HG02970 (cell line): Measurements from ENCODE around the gene PLCB4.

Source experiments
- ATAC-seq: cut with Tn5 transposase; IDR thresholded peaks from one replicate; pipeline ENCODE4 v1.9.1; 2021; ENCODE audit warnings: mild to moderate bottlenecking, moderate library complexity, moderate number of reproducible peaks; ENCODE audit not compliant: unreplicated experiment, low FRiP score

Gene PLCB4

DNA sequence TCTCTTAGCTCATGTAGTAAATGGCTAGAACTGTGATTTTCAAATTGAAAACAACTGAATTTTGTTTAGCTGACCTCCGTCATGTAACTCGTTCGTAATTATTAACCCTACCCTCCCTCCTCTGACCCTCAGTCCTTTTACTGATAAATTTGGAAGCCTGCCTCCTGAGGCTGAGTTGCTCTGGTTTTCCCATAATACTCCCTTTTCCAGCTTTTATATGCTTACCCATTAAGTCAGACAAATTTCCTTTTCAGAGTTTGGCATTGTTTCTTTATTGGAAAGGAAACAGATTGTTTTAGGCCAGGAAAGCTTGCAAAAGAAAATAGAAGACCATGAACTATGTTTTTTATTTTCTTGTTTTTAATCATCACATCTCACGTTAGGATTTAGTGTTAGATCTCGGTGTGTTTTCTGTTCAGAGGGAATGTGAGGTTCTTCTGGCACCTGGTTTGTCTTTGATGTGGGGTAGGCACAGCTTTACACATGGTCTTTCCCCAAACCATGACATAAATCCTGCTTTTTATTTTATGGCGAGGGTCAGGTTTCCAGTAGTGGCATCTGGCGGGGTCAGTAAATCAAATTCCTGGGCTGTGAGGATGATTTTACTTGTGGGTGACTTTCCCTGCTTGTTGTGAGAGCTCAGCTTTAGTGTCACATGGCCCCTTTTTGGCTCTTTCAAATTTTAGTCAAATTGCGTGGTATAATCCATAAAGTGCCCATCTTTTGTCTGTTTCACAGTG, 24.5 kb downstream of the PLCB4 start:
- no peak for ATAC-seq

DNA sequence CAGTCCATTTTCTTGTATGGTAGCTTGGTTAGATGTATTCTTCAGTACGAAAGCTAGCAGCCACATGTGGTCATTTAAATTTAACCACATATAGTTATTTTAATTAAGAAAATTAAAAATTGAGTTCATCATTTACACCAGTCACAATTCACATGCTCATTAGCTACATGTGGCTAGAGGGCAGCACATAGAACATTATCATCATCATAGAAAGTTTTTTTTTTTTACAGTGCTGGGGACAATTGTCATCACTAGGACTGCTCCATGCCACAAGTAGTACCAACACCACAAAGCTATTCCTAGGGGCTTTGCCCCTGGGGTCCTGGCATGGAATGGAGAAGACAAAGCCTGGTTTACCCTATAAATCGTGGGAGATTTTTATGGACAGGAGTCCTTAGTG, 30.5 kb downstream of the PLCB4 start:
- ATAC-seq = no peak

DNA sequence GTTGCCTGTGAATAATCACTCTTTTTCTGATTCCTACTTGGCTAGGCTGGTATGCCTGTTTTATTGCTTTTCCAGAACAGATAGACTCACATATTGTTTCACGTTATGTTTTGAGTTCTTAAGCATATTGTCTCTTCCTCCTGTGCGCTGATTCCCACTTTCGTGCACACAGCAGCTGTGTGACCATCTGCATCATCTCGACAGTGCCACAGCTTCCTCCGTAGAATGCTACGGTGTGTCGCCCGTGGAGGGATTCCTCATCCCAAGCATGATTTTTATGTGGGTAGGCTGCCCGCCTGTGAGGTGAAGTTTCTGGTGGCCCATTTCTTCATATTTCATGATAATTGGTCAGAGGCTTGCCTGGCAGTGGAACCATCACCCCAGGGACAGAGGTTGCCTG, 31.8 kb downstream of the PLCB4 start:
- ATAC-seq = no peak

DNA sequence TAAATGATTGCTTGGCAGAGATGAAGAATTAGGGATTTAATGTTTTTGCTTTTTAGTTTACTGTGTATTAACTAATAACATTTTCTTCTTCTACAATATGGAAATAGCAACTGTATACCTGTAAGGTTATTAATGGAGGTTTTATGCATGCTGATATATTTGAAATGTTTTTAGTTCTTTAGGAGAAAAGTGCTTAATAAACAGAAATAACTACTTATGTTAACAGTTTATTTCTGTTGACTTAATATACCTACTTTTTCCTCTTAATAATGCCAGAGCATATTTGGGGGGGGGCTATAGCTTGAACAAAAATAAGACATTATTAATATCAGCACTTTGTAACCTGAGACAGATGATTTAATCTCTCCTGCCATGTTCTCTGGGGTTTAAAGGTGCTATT, 33.6 kb downstream of the PLCB4 start:
- ATAC-seq = no peak

DNA sequence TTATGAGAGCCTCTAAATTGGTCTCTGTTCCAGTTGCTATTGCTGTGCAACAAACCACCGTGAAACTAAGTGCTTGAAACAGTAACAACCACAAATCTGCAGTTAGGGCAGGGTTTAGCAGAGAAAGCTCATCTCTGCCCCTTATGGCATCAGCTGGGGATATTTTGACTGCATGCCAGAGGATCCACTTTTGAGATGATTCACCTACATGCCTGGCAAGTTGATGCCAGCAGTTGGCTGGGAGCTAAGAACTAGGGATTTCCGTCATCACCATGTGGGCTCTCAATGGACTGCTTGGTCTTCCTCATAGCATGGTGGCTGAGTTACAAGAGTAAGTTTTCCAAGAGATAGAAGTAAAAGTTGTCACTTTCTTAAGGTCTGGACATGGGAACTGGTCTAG, 35.1 kb downstream of the PLCB4 start:
- no peak for ATAC-seq

DNA sequence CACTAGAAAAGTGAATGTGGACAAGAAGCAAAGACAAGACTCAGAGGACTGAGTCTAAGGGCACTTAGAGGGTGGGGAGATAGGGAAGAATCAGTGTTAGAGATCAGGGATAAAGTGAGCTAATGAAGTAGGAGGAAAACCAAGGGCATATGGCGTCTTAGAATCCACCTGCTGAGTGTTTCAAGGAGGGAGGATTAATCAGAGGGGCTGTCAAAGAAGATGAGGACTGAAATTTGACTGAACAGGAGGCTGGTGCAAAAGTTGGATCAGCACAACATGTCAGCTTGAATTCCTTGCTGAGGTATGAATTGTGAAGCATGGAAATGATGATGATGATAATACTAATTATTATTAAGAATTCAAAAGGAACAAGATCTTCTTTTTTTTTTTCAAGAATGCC, 39.4 kb downstream of the PLCB4 start:
- ATAC-seq = no peak

DNA sequence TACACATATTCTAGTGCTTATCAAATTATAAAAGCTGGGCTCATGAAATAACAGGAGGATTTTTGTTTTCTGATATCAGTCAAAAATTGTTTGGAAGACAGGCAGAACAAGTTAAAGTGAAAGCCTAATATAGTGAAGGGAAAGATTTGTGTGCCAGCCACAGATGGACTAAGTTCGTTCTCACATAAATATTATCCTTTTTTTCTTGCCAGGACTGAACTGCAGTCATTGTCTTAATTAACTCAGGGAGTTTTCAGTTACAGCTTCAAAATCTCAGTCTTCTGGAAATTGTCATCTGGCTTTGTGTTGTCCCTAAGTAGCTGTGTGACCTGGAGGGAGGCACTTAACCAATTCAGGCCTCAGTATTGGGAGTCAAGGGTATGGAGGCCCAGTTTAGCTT, 40.7 kb downstream of the PLCB4 start:
- ATAC-seq = no peak

DNA sequence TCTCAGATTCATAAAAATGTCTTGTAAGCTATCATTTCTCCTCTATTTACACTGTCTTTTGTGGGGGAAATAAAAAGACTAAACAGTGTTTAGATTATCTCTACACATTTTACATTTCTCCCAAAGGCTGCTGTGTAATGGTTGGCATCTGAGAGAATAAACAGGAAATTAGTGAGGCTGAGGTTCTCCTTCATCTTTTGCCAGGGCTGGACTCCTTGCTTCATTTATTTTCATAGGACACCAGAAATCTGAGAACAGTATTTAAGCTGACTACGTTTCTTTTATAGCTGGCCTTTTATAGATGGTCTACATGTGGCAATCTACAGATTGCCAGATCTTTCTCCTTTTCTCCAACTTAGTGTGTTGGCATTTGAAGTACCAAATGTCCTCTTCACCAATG, 41.5 kb downstream of the PLCB4 start:
- no peak for ATAC-seq

DNA sequence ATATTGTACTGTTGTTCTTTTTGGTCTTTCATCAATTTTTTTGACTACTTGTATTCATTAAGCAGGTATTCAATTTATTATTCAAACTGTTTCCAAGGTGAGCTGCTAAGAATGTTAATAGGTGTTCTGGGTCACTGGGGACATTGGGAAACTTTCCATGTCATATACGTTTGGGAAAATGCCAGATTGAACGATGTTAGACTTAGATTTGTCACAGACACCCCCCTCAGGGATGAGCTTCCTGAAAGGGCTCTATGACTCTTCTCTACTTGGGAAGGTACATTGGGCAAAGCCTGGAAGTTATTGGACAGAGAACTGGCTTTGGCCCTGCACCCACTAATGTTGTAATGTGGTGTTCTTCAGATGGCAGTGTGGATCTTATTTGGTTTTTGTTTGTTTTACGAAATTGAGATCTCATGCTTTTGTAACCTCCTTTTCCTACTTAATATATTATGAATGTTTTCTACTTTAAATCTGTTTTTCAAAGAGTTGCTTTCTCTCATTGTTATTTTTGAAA, 42.1 kb downstream of the PLCB4 start:
- ATAC-seq = no peak

DNA sequence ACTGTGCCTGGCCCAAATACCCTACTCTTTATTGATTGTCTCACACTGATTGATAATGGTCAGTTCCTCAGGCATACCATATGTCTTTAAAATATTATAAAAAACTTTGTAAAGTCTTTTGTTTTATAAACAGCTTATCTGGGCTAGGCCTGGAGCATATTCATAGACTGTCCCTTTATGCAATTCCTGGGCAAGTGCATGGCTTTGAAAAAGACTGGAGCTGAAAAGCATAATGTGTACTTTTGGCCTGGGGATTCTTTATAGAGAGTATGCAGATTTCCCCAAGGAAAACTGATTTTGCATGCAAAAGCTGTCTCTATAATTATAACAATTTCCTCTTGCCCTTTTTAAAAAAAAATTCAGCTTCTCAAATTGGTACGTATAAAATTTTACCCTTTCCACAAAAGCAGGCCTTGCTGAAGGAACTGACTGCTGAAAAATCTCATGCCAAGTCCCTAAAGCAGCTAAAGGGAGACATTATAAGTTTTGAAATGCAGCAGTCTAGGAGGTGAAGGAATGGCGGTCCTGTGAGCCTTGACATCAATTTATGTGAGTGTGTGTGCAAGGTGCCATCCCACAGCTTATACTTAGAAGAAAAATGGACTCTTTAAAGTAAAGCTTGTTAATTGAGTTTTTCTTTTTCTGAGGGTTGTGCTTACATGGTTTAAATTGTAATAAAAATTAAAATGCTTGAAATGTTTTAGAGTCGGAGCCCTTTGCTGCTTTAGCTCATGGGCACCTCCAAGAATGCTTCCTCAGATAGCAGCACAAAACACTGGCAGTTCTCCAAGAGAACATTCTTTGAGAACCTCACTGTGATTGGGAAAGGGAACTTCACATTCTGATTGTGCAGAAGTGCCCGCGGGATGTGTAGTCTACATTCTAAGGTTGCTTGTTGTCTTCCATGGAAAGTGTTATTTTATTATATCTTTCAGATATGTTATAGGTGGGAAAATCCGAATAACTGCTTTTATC, 43.9 kb downstream of the PLCB4 start:
- no peak for ATAC-seq

DNA sequence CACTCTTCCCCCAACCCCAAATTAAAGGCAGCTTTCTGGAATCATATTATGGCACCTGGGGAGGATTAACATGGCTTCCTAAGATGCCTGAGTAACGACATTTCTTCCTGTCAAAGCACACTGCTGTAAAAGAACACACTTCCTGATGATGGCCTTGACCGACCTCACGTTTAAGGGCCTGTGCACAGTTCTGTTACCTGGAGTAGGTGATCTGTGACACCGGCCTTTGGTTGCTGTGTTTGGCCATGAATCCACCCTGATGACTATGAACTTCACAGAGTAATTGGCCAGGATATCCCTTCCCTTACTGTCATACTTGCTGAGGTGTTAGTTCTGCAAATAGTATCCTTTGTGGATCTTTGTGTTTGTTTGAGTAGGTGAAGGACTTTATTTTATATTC, 45.8 kb downstream of the PLCB4 start:
- ATAC-seq = no peak

DNA sequence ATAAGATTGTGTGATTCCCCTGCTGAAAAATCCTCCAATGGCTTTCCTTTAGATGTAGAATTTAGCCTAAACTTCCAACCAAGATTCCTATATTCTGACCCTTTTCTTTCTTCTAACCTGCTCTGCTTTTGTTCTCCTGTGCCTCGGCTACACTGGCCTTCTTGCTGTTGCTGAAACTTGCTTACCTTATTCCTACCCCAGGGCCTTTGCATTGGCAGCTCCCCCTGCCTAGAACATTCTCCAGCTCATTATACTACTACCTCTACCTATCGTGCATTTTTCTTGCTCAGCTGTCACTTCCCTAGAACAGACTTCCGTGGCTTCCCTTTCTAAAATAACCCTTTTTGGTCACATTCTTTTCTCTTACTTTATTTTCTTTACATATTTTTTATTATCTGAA, 48.7 kb downstream of the PLCB4 start:
- ATAC-seq = no peak

DNA sequence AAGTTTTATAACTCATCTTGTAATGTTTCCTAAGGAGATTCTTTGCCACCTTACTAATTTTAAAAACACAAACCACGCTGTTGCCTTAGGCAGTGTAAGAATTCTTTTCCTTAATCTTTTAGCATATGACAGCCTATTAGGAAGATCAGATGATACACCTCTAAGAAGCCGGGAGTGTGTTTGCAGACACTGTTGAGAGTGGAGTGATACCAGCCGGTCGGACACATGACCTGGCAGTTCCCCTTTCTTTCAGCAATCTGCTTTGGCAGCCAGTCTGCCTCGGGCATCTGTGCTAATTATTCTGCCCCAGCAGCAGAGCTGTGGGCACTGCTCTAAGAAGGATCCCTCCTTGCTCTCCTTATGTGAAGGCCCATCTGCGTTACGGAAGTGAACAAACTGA, 50.9 kb downstream of the PLCB4 start:
- no peak for ATAC-seq

DNA sequence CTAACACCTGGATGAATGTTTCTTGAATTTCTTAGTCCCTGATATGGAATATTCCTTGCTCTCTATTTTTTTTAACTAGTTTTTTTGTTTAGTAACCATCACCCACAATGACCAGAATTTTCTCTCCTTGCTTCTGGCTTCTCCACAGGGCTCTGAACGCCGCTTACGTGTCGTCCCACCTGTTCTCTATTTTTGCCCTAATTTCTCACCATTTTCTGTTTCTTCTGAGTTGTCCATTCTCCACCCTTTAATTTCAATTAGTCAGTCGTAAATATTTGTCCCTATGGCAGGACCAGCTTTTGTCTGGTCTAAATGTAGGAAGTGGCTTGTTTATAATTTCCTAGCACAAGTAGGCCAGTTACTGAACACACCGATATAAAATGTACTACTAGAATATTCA, 52.3 kb downstream of the PLCB4 start:
- no peak for ATAC-seq

DNA sequence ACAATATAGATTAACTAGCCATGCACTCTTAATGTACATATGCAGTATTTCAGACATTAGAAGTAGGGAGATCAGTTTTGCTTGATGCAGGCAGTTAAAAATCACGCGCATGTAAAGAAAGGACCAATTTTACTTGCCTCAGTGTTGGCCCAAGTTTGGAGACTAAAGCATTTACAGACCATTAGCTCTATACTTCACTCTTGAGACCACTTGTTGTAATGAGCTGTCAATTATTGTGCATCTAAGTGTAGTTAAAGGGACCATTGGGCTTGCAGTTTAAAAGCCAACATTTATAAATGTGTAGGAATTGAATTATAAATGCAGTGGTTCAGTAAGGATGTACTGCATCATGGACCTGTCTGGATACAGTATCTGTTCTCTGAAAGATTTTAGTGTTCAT, 53.7 kb downstream of the PLCB4 start:
- no peak for ATAC-seq

DNA sequence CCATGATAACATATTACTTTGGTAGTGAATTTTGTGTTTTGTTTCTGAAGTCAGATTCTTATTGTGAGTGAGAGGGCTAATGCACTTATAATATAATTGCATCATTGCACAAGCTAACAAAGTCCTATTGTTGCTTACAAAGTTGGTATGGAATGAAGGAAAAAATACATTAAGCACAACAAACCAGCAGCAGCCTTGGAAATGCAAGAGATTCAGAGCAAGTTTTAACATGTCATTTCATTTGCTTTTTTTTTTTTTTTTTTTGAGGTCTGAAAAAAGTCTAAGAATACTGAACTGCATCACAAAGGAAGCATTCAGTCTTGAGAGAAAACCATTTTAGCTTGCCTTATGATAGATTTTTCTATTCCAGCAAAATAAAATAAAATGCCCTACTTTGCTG, 57.6 kb downstream of the PLCB4 start:
- ATAC-seq = no peak

DNA sequence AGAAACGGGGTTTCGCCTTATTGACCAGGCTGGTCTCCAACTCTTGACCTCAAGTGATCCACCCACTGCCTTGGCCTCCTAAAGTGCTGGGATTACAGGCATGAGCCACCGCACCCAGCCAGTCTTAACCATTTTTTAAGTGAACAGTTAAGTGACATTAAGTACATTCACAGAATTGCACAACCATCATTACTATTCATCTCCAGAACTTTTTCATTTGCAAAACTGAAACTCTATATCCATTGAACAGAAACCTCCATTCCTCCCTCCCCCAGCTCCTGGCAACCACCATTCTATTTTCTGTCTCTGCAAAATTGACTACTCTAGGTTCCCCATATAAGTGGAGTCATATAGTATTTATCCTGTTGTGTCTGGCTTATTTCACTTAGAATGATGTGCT, 59.7 kb downstream of the PLCB4 start:
- ATAC-seq = no peak

DNA sequence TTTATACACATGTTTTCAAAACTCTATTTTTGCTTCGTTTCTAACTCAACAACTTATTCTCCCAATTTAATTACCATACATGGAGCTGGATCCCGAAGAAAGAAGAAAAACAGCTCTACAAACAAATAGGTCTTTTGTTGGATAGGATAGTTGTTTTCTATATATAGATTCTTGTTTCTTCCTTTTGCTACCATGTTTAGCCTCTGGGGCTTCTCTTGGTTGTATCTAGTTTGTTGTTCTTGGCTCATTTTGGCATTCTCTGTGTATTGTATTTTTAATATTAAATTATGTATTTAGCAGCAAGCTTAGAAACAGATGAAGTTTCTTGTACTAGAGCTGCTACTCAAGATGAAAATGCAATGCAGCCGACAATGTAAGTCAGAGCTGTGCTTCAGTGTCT, 60.9 kb downstream of the PLCB4 start:
- ATAC-seq = no peak

DNA sequence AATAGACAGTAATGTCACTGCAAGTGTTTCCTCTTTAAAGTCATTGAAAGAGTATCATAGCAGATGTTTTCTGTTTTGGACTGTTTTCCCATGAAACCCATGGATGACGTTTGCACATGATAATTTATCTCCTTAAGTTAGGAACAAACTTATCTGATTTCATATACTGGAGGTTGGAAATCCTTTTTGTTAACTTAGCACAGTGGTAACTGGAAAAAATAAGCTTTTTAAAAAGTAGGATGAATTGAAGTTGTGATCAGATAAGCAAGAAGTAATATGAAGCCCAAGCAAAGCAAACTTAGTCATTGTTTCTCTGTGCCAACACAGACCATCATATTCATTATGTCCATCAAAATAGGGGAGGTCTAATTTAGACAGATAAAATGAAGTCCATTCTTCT, 61.6 kb downstream of the PLCB4 start:
- ATAC-seq = no peak

DNA sequence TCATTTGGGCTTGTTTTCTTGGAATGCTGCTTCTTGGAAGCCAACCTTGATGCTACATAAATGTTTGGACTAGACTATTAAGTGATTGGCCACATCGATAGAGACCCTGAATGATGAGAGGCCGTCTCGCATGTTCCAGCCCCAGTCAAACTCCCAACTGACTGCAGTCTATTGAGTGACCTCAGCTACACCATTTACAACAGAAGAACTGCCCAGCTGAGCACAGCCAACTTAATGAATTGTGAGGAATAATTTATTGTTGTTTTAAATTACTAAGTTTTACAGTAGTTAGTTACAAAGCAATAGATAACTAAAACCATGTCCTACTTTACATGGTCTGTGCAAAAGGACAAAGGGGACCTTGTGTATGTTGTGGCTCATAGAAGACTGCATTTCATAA, 63.0 kb downstream of the PLCB4 start:
- ATAC-seq = no peak

DNA sequence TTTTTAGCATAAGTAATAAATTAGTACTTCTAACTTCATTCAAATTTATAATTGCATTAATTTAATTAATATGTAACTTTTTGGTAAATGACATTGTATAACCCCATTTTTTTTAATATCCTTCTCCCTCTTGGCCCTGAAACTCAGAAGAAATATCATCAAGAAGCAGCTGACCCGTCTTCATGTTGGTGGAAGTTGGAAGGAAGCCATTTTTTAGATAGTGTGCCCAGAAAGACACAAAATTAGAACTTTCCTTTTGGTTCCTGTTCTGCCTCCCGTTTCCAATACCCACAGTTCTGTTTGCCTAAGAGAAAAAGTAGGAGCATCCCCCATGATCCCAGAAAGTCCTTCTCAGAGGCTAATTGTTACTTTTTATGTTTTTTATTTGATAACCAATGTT, 65.5 kb downstream of the PLCB4 start:
- ATAC-seq = no peak

DNA sequence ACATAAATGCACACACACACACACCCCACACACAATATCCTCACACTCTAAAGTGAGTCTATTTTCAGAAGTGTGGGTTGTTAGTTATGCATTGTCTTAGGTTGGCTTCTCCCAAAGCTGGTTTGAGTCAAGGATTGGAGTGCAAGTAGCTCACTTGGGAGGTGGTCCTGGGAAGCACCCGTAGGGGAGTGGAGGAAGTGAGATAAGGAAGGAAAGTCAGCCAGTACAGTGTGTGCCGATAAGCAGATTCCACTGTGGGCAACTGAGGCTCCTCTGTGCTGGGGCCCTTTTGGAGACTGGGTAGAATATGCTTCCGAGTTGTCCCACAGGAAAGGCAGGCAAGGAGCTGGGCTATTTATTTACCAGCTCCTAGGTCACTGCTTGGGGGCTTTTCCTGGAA, 67.2 kb downstream of the PLCB4 start:
- no peak for ATAC-seq
